Activated CD4-positive, alpha-beta T cell treated with anti-CD3 and anti-CD28 coated beads, Interleukin-2, amount 50 U/mL, for 48 hours (primary cell): ENCODE measurements around the gene RPS21.

Source experiments
- DNase-seq, 2 experiments: peaks; one replicate each; pipeline ENCODE4 v3.0.0-alpha.2; 2020

RPS21 gene

DNA sequence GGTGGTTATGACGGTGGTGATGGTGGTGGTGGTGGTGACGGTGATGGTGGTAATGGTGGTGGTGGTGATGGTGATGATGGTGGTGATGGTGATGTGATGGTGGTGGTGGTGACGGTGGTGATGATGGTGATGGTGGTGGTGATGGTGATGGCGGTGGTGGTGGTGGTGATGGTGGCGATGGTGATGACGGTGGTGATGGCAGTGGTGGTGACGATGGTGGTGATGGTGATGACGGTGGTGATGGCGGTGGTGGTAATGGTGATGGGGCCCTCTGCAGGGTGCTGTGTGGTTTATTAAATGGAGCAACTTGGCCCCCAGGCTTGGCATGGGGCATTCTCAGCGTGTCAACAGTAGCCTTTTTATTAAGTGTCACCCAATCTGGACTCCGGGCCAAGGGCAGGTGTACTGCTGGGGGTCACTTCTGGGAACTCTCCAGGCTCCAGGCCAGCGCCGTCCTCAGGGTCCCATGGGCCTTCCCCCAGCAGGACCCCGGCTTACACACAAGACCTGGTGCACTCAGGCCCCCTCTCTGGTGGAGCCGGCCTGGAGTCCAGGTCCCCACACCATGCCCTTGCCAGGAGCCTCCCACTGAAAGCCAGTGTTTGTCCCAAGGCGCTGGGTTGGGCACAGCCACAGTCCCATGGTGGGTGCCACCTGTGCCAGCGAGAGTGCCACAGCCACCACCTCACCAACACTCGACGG is 11.4 kb downstream of the RPS21 start:
- no peak for DNase-seq

- no peak for DNase-seq
Measured at GRCh38 chr20:62400021-62400420, 13.1 kb downstream of the RPS21 start.

GRCh38 chr20:62400541-62400940 is 13.6 kb downstream of the RPS21 start:
- no peak for DNase-seq

DNA sequence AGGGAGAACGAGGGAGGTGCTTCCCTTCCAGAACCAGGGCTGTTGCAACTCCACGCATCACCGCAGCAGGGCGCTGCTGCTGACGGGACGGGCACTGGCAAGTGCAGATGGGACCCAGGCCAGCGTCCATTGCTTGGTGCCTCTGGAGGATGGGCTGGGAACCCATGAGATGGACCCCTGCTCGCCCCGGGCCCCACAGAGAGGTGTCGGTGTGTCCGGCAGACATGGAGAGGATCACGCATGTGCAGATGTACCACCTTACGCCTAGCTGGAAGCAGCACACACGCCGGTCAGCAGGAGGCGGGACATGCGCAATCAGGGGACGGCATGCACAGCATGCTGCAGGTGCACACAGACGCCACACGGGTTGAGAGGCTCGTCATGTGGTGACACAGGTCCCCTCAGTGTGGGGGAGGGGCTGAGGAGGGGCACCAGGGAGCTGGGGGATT is 14.5 kb downstream of the RPS21 start:
- DNase-seq: no peak

GRCh38 chr20:62402456-62403150 is 15.7 kb downstream of the RPS21 start:
- no peak for DNase-seq

- DNase-seq: no peak
Measured at GRCh38 chr20:62403331-62403730, 16.4 kb downstream of the RPS21 start.

- DNase-seq: no peak
Measured at GRCh38 chr20:62404112-62404665, 17.3 kb downstream of the RPS21 start.

DNA sequence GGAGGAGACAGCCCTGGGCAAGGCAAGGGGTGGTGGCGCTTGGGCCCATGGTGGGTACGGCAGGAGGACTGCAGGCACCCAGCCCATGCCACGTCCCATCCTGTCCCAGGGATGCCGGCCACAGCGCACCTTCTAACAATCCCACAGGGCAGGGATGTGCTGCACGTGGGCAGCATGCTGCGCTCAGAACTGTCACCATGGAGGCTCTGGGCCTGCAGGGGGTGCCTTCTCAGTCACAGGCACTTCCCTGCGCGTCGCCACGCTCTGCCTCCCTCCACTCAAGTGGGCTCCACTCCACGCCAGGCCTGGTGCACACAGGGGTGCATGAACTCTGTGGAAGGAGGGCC is 17.8 kb downstream of the RPS21 start:
- DNase-seq: no peak

- no peak for DNase-seq
Measured at GRCh38 chr20:62405108-62405980, 18.4 kb downstream of the RPS21 start.

DNA sequence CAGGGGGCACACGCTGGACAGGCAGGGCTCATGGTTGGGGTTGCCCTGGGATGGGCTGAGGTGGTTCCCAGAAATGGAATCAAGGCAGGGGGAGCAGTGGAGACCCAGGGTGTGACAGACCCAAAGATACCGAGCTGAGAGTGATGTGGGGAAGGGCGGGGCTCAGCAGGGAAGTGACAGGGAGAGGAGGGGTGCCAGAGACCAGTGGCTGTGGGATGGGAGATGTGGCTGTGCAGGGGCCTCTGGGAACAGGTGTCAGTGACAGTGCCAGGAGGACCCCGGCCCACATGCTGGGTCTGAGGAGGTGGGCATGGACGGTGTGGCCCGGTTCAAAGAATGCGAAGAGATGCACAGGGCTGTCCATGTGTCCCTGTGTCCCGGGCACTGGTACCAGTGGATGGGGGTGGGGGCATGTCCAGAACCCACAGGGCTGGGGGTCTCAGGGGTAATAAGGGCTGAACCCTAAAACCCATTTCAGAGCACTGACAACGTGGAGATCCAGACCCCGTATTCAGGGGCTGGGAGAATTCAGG is 19.1 kb downstream of the RPS21 start:
- DNase-seq: no peak

GRCh38 chr20:62406635-62407176 is 19.8 kb downstream of the RPS21 start:
- no peak for DNase-seq

GRCh38 chr20:62407221-62407992 is 20.5 kb downstream of the RPS21 start, which contains the start of gene CABLES2:
CABLES2 (minus strand) TSS chr20:62407285; CDS start chr20:62407276, 9 bp downstream.
- DNase-seq: peak; percentile 88 to 90

- no peak for DNase-seq
Measured at GRCh38 chr20:62408055-62408454, 21.2 kb downstream of the RPS21 start.

- no peak for DNase-seq
Measured at GRCh38 chr20:62408640-62409039, 21.7 kb downstream of the RPS21 start.

- DNase-seq: no peak
Measured at GRCh38 chr20:62409086-62409853, 22.4 kb downstream of the RPS21 start.

DNA sequence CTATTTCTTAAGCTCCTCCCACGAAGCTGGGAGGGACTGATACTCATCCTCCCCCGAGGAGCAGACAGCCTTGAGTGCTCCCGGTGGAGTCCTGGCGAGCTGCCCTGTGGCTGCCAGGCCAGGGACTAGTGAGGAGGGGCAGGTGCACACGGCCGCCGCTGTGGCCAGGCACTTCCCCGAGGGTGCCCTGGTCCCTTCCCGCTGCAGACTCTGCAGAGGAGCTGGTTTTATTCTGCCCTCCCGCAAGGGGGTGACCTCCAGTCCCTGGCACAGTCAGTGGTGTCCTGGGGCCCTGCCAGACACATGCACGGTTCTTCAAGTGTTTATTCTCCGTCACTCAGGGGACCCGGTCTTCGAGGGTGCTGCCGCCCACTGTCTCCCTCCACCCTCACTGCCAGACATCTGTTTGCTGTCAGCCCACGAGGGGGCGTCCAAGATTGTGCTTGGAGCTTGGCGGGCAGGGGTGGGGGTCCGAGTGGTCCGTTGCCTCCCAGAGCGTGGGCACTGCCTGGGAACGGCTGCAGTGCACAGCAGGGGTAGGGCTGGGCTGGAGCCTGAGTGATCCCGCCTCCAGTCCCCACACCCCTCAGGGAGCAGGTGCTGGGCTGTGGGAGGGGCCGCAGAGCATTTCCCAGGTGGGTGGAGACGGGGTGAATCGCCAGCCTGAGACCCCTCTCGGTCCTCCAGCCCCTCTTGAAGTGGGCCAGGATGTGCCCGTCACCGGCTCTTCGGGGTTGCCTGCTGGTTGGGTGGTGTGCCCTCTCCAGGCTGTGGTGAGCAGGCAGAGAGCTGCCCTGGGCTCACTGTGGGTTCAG is 23.2 kb downstream of the RPS21 start:
- DNase-seq: peak in 1 of 2 experiments; percentile 43

- no peak for DNase-seq
Measured at GRCh38 chr20:62410746-62411478, 24.0 kb downstream of the RPS21 start.

GRCh38 chr20:62411479-62412193 is 24.7 kb downstream of the RPS21 start:
- no peak for DNase-seq
